A549 (cell line): ENCODE results near the gene DNAJC24. TPM values are rescaled to one million over a fixed set of nuclear protein-coding genes. Genes with fewer than 3 reads are reported as not detected.

Experiments
- ATAC-seq, 2 experiments: fragments of 200-7000 bp in 1 of 2; fragments of >200 bp in 1 of 2; cut with Nextera tagmentation in 1 of 2; cut with Tn5 transposase in 1 of 2; 3 replicates each; pipeline versions ENCODE4 v1.8.0 to v1.9.1; 2018 to 2020; ENCODE audit warnings: mild to moderate bottlenecking in 1 of 2, moderate library complexity in 1 of 2
- CTCF ChIA-PET: fragments of 300-600 bp; sonication (Branson Sonifier 250); formaldehyde crosslinking; extraction: SDS; loops from one replicate; lab custom pipeline; 2021; ENCODE audit warnings: antibody characterized with exemption, inconsistent platforms; lab: Yijun Ruan, JAX
- POLR2A ChIA-PET: fragments of 350-600 bp; formaldehyde crosslinking; extraction: SDS; loops from one replicate; lab custom pipeline; 2021; ENCODE audit warnings: antibody characterized with exemption, inconsistent platforms; lab: Yijun Ruan, JAX
- DNase-seq, 2 experiments: peaks; one replicate each; pipeline versions ENCODE4 v3.0.0 to v3.0.0-alpha.2; 2011 to 2016; ENCODE audit warnings: low read depth in 1 of 2, low spot score in 1 of 2
- FAIRE-seq: peaks from 2 replicates; lab custom pipeline; 2011; peaks lifted over from hg19 to GRCh38; lab: Jason Lieb, UNC
- H3K27ac ChIP-seq, 2 experiments: fragments of >200 bp; sonication (Bioruptor Twin); formaldehyde crosslinking; 3 replicates each; pipeline ENCODE4 v1.5.1; 2016 to 2017
- H3K4me1 ChIP-seq: fragments of >200 bp; sonication (Bioruptor Twin); formaldehyde crosslinking; 3 replicates; pipeline ENCODE4 v1.6.1; 2016
- H3K4me2 ChIP-seq: fragments of >200 bp; sonication (Bioruptor Twin); formaldehyde crosslinking; 3 replicates; pipeline ENCODE4 v1.6.1; 2016
- H3K4me3 ChIP-seq: fragments of >200 bp; sonication (Bioruptor Twin); formaldehyde crosslinking; 3 replicates; pipeline ENCODE4 v1.5.1; 2016
- H3K9me3 ChIP-seq: fragments of >200 bp; sonication (Bioruptor Twin); formaldehyde crosslinking; 3 replicates; pipeline ENCODE4 v1.6.1; 2016
- CBX2 ChIP-seq: fragments of 200-600 bp; sonication (generic); IDR thresholded peaks from 2 replicates; pipeline ENCODE4 v1.6.1; 2016; ENCODE audit warnings: low read depth, mild to moderate bottlenecking, borderline replicate concordance
- CHD4 ChIP-seq: fragments of 200-600 bp; sonication (generic); IDR thresholded peaks from 2 replicates; pipeline ENCODE4 v1.6.1; 2016; ENCODE audit warnings: antibody characterized with exemption, mild to moderate bottlenecking, borderline replicate concordance
- CTCF ChIP-seq: fragments of >200 bp; sonication (Bioruptor Twin); formaldehyde crosslinking; IDR thresholded peaks from 3 replicates; pipeline ENCODE4 v1.5.1; 2016
- EP300 ChIP-seq, 2 experiments: fragments of >200 bp; sonication (Bioruptor Twin); formaldehyde crosslinking; IDR thresholded peaks; 2 replicates in 1 of 2; 3 replicates in 1 of 2; pipeline ENCODE4 v1.6.1; 2016 to 2017
- ESRRA ChIP-seq: fragments of 150-350 bp; IDR thresholded peaks from 2 replicates; pipeline ENCODE4 v1.6.1; 2014; ENCODE audit warnings: mild to moderate bottlenecking, low read length, borderline replicate concordance
- FOSB ChIP-seq: fragments of 250-450 bp; sonication (Bioruptor Pico); IDR thresholded peaks from 2 replicates; pipeline ENCODE4 v1.5.0; 2020; ENCODE audit warnings: mild to moderate bottlenecking, moderate library complexity
- HEYL ChIP-seq: fragments of 250-450 bp; sonication (Bioruptor Pico); IDR thresholded peaks from 2 replicates; pipeline ENCODE4 v1.8.0; 2021; ENCODE audit warnings: mild to moderate bottlenecking, moderate library complexity
- HOXA7 ChIP-seq: fragments of 250-450 bp; sonication (Bioruptor Pico); IDR thresholded peaks from 2 replicates; pipeline ENCODE4 v1.5.0; 2020; ENCODE audit warnings: mild to moderate bottlenecking, moderate library complexity
- HOXB5 ChIP-seq: fragments of 250-450 bp; sonication (Bioruptor Pico); IDR thresholded peaks from 2 replicates; pipeline ENCODE4 v1.5.0; 2020; ENCODE audit warnings: mild to moderate bottlenecking, moderate library complexity
- MAFK ChIP-seq: fragments of 450-650 bp; IDR thresholded peaks from 2 replicates; pipeline ENCODE4 v1.6.1; 2014; ENCODE audit not compliant: partially characterized antibody
- MAZ ChIP-seq: fragments of 150-350 bp; IDR thresholded peaks from 2 replicates; pipeline ENCODE4 v1.6.1; 2014; ENCODE audit warnings: antibody characterized with exemption, low read depth, low read length, borderline replicate concordance
- NR3C1 ChIP-seq: fragments of >200 bp; sonication (Bioruptor Twin); formaldehyde crosslinking; IDR thresholded peaks from 3 replicates; pipeline ENCODE4 v1.6.1; 2017
- POLR2A ChIP-seq: IDR thresholded peaks from 2 replicates; pipeline ENCODE4 v1.6.1; 2012; ENCODE audit warnings: mild to moderate bottlenecking, low read length
- POLR2AphosphoS2 ChIP-seq: conservative IDR thresholded peaks from 2 replicates; pipeline ENCODE4 v1.6.1; 2012; ENCODE audit warnings: low read length, improper control_type of control experiment, inconsistent platforms
- REST ChIP-seq: fragments of 200-600 bp; sonication (generic); IDR thresholded peaks from 2 replicates; pipeline ENCODE4 v1.6.1; 2016; ENCODE audit warnings: antibody characterized with exemption, mild to moderate bottlenecking, moderate library complexity
- TFCP2L1 ChIP-seq: fragments of 250-450 bp; sonication (Bioruptor Pico); IDR thresholded peaks from 2 replicates; pipeline ENCODE4 v1.5.0; 2021; ENCODE audit warnings: mild to moderate bottlenecking
- WGBS: methylation state at CpG from one replicate; pipeline ENCODE4 v1.1.6; 2017; ENCODE audit errors: missing lambda C conversion rate; 5-methylcytosine and 5-hydroxymethylcytosine counted together
- polyA plus RNA-seq, 4 experiments: library from polyadenylated mRNA; depleted of rRNA in 3 of 4; stranded (reverse); fragments of >200 nt; fragmentation: RNase III in 1 of 4; extraction: RNeasy Plus Mini Kit Qiagen cat#74134 plus additional on column Dnase treatment in 1 of 4; gene quantifications; 2 replicates in 3 of 4; 3 replicates in 1 of 4; pipeline ENCODE4 v1.2.3, GENCODE V29; 2011 to 2017
- TF ChIP-seq, protein P1 (sequence below): fragments of 450-650 bp; IDR thresholded peaks from 2 replicates; pipeline ENCODE4 v1.6.1; 2014; ENCODE audit warnings: antibody characterized with exemption
- TF ChIP-seq, protein P2 (sequence below): fragments of 250-450 bp; sonication (Bioruptor Pico); IDR thresholded peaks from 2 replicates; pipeline ENCODE4 v1.5.0; 2021; ENCODE audit warnings: mild to moderate bottlenecking, moderate library complexity, borderline replicate concordance

DNAJC24 gene
- polyA plus RNA-seq, 2 of the 4 experiments (the other 2 are of a cell fraction): 18.4 to 31.8 TPM

DNA sequence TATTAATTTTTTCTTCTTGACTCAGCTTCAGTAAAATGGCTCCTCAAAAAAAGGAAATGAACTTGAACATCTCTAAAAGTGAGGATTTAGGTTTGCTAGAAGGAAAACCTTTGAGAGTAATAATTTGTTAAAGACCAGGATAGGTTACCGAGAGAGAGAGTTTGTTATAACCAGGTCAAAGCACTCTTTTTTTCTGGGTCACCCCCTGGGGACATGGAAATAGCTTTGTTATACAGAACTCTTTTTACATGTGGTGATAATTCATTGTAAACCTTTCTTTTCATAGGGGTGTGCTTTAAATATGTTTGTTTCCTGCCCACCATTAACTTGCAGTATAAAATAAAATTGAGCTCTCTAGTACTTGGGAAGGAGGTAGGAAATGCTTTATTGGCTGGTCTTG lies 47.7 kb downstream of the DNAJC24 start:
- CTCF ChIA-PET: interaction anchor here (0.6 to 1.4 kb wide), 4 partner anchors 21 to 815 kb away, joined by 3 to 4 read pairs (median 3); no protein-coding TSS in a partner anchor
- 88% methylated on average over 1 of the region's 1 CpG for WGBS
- no peak overlapping the region for H3K4me2 ChIP-seq
- no peak for TF ChIP-seq CBX2
- TF ChIP-seq POLR2AphosphoS2: no peak
- TF ChIP-seq EP300 (IDR thresholded peaks at IDR 0.05): no peak
- TF ChIP-seq FOSB: no peak
- TF ChIP-seq MAFK: no peak
- no peak for TF ChIP-seq HOXB5 (CRISPR knock-in tag)
- TF ChIP-seq CHD4: no peak
- TF ChIP-seq HEYL (CRISPR knock-in tag): no peak
- TF ChIP-seq TFCP2L1: no peak
- TF ChIP-seq HOXA7: no peak
- TF ChIP-seq, protein P1, sequence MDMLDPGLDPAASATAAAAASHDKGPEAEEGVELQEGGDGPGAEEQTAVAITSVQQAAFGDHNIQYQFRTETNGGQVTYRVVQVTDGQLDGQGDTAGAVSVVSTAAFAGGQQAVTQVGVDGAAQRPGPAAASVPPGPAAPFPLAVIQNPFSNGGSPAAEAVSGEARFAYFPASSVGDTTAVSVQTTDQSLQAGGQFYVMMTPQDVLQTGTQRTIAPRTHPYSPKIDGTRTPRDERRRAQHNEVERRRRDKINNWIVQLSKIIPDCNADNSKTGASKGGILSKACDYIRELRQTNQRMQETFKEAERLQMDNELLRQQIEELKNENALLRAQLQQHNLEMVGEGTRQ: no peak
- TF ChIP-seq, protein P2, sequence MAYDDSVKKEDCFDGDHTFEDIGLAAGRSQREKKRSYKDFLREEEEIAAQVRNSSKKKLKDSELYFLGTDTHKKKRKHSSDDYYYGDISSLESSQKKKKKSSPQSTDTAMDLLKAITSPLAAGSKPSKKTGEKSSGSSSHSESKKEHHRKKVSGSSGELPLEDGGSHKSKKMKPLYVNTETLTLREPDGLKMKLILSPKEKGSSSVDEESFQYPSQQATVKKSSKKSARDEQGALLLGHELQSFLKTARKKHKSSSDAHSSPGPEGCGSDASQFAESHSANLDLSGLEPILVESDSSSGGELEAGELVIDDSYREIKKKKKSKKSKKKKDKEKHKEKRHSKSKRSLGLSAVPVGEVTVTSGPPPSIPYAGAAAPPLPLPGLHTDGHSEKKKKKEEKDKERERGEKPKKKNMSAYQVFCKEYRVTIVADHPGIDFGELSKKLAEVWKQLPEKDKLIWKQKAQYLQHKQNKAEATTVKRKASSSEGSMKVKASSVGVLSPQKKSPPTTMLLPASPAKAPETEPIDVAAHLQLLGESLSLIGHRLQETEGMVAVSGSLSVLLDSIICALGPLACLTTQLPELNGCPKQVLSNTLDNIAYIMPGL (CRISPR knock-in tag): no peak
- no peak for TF ChIP-seq POLR2A
- TF ChIP-seq MAZ: no peak
- TF ChIP-seq NR3C1: no peak
- TF ChIP-seq REST: no peak
- no peak for TF ChIP-seq CTCF
- TF ChIP-seq, all 56 proteins: peak for 0
- FAIRE-seq: no peak
- ATAC-seq: no peak
- POLR2A ChIA-PET: no interaction called here
- DNase-seq: no peak
- H3K9me3 ChIP-seq: no peaks in the 10 kb centered on the region
- no peak overlapping the region for H3K27ac ChIP-seq
- no peaks in the 10 kb centered on the region for H3K4me1 ChIP-seq
- H3K4me3 ChIP-seq: no peak overlapping the region

- Histone ChIP-seq H3K4me1 (no peaks in the 10 kb centered on the region), H3K4me2 (no peak overlapping the region), H3K9me3 (no peaks in the 10 kb centered on the region), H3K27ac (no peak overlapping the region), H3K4me3 (no peak overlapping the region)
- TF ChIP-seq MAFK (peak; percentile 15), ESRRA (no peak), TFCP2L1 (no peak)
- no peak for FAIRE-seq
- DNase-seq: no peak
- ChIA-PET CTCF (interaction anchor here (0.6 to 1.0 kb wide), 2 partner anchors 22 to 592 kb away, joined by 3 read pairs; no protein-coding TSS in a partner anchor), POLR2A (no interaction called here)
- no peak for ATAC-seq
- 91% methylated on average over 2 of the region's 2 CpGs for WGBS
These were observed 48.2 kb downstream of the DNAJC24 start for GRCh38 chr11:31417816-31418215.
